Mesothelial cell of epicardium (in vitro differentiated cells): Measurements from ENCODE around the gene FGD3. TPM values are rescaled to one million over a fixed set of nuclear protein-coding genes. Genes with fewer than 3 reads are reported as not detected.
A peak's percentile ranks its signal among the peaks of the same experiment; 100 is the strongest.

Source experiments
- DNase-seq, 2 experiments: peaks; one replicate each; pipeline ENCODE4 v3.0.0; 2021; ENCODE audit warnings: low spot score in 2 of 2; ENCODE audit not compliant: unreplicated experiment in 2 of 2
- H3K27ac Mint-ChIP-seq: 2 replicates; pipeline ENCODE4 v1.8.0; 2021; ENCODE audit warnings: mixed read lengths
- H3K27me3 Mint-ChIP-seq: 2 replicates; pipeline ENCODE4 v1.8.0; 2021; ENCODE audit warnings: low read depth, mixed read lengths
- H3K36me3 Mint-ChIP-seq: 2 replicates; pipeline ENCODE4 v1.8.0; 2021; ENCODE audit warnings: mixed read lengths
- H3K4me1 Mint-ChIP-seq: 2 replicates; pipeline ENCODE4 v1.8.0; 2021; ENCODE audit warnings: mixed read lengths
- H3K4me3 Mint-ChIP-seq: 2 replicates; pipeline ENCODE4 v1.8.0; 2021; ENCODE audit warnings: mild to moderate bottlenecking, moderate library complexity, mixed read lengths
- H3K9me3 Mint-ChIP-seq: 2 replicates; pipeline ENCODE4 v1.8.0; 2021; ENCODE audit warnings: mixed read lengths
- total RNA-seq: library from RNA; stranded (reverse); gene quantifications from 3 replicates; pipeline ENCODE4 v1.2.1, GENCODE V29; 2021
- TF ChIP-seq, protein P1 (sequence below): fragments of 200-600 bp; sonication (generic); IDR thresholded peaks from one replicate; pipeline ENCODE4 v1.5.0; 2021; ENCODE audit warnings: antibody characterized with exemption; ENCODE audit not compliant: unreplicated experiment

The FGD3 gene
- total RNA-seq, 1 donor from 2014 or later, result 36.3 TPM

DNA sequence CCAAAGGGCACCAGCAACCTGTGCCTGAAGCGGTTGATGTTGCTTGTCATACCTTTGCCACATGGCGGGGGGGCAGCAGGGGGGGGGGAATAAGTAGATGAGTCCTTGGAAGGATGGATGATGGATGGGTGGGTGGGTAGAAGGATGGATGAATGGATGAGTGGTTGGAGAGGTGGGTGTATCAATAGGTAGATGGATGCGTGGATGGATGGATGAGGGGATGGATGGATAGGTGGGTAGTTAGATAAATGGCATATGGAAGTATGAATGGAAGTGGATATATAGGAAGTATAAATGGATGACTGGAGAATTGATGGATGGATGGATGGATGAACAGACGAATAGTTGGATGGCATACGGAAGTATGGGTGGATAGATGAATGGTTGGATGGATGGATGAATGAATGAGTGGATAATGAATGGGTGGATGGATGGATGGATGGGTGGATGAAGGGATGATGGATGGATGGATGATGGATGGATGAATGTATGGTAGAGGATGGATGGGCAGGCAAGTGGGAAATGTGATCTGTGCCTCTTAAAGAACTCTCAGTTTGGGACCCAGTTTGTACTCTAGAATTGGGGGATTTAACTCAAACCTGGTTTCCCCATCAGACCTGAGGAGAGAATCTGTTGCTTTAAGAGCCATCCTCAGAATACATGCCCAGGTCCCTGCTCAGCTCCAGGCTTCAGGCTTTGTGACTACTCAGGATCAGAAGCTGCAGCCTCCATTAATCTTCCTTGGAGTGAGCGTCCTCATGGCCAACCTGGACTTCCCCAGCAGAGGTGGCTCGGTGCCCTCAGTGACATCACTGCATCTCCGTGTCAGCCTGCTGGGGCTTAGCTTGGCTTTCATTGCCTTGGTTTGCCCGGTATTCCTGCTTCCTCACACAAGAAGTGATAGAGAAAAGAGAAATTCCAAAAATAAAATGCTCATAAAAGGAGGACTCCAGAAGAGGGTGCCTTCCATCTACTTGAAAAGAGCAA is 83.6 kb downstream of the FGD3 start:
- Mint-ChIP-seq H3K9me3 (no peaks in the 10 kb centered on the region), H3K27me3 (no peaks in the 10 kb centered on the region), H3K4me3 (no peak overlapping the region), H3K4me1 (peaks cover 8% of the 10 kb centered on the region), H3K36me3 (peaks cover 6% of the 10 kb centered on the region), H3K27ac (no peak overlapping the region)
- TF ChIP-seq, protein P1, sequence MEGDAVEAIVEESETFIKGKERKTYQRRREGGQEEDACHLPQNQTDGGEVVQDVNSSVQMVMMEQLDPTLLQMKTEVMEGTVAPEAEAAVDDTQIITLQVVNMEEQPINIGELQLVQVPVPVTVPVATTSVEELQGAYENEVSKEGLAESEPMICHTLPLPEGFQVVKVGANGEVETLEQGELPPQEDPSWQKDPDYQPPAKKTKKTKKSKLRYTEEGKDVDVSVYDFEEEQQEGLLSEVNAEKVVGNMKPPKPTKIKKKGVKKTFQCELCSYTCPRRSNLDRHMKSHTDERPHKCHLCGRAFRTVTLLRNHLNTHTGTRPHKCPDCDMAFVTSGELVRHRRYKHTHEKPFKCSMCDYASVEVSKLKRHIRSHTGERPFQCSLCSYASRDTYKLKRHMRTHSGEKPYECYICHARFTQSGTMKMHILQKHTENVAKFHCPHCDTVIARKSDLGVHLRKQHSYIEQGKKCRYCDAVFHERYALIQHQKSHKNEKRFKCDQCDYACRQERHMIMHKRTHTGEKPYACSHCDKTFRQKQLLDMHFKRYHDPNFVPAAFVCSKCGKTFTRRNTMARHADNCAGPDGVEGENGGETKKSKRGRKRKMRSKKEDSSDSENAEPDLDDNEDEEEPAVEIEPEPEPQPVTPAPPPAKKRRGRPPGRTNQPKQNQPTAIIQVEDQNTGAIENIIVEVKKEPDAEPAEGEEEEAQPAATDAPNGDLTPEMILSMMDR, result no peak
- DNase-seq, result no peak

DNA sequence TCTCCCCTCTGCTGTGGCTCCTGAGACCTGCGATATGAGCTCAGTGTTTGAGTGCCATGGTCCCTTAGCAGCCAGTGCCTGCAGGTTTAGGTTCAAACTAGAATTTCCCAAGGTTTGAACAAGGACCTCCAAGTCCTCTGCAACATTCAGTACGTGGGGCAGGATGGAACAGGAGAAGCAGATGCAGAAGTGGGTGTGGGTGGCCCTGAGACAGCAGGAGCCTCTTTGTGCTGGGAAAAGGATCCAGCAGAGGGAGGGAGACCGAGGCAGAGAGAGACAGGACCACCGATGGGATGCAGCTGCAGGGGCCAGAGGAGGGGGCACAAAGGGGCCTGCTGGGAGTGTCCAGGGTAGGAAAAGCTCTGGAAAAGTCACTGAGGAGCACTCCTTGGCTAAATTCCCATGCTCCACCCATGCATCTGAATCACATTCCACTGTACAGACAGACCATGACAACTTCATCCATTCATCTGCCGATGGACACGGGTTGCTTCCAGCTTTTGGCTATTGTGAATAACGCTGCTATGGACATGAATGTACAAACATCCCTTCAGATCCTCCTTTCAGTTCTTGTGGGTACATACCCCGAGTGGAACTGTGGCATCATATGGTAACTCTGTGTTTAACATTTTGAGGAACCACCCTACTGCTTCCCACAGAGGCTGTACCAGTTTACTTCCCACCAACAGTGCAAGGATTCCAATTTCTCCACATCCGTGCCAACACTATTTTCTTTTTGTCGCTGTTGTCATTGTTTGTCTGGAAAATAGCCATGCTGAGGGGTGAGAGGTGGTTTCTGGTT is 84.5 kb downstream of the FGD3 start:
- no peak for DNase-seq
- H3K27me3 Mint-ChIP-seq, result no peaks in the 10 kb centered on the region
- H3K9me3 Mint-ChIP-seq, result no peaks in the 10 kb centered on the region
- peaks cover 6% of the 10 kb centered on the region for H3K36me3 Mint-ChIP-seq
- H3K4me1 Mint-ChIP-seq, result peaks cover 8% of the 10 kb centered on the region
- no peak overlapping the region for H3K4me3 Mint-ChIP-seq
- TF ChIP-seq, protein P1, result no peak
- H3K27ac Mint-ChIP-seq, result no peak overlapping the region

DNA sequence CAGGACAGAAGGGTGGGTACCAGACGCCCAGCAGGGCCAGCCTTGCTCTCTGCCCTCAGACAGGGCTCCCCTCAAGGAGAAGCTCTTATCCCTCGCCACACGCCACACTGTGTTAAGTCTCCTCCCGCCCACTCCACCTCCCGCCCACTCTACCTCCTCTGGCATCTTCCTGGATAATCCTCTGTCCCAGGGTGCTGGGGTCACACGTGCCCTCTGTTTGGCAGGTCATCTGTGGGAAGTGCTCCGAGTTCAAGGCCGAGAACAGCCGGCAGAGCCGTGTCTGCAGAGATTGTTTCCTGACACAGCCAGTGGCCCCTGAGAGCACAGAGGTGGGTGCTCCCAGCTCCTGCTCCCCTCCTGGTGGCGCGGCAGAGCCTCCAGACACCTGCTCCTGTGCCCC is 85.2 kb downstream of the FGD3 start:
- Mint-ChIP-seq H3K9me3 (no peaks in the 10 kb centered on the region), H3K36me3 (peaks cover 6% of the 10 kb centered on the region), H3K27me3 (no peaks in the 10 kb centered on the region), H3K27ac (no peak overlapping the region), H3K4me1 (peaks cover 8% of the 10 kb centered on the region), H3K4me3 (no peak overlapping the region)
- DNase-seq, result no peak
- TF ChIP-seq, protein P1, result no peak

DNA sequence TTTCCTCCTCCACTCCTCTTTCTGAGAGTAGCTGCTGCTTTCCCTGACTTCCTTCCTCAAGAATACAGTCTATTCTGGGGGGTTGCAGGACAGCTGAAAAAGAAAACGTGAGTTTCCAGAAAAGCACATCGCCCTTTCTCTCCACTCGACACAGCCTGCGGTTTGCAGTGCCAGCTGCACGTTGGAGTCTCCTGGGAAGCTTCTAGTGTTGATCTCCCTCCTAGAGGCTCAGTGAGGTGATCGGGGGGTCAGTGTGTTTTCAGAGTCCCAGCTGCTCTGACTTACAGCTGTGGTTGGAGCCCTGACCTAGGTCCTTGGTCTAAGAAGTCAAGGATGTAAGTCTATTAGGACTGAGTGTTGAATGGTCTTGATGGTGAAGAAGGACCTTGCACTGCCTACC is 86.2 kb downstream of the FGD3 start:
- H3K4me3 Mint-ChIP-seq, result no peak overlapping the region
- H3K27ac Mint-ChIP-seq, result peak overlapping the region; percentile 77
- no peaks in the 10 kb centered on the region for H3K27me3 Mint-ChIP-seq
- peaks cover 9% of the 10 kb centered on the region for H3K4me1 Mint-ChIP-seq
- DNase-seq, result no peak
- peaks cover 6% of the 10 kb centered on the region for H3K36me3 Mint-ChIP-seq
- TF ChIP-seq, protein P1, result no peak
- H3K9me3 Mint-ChIP-seq, result no peaks in the 10 kb centered on the region

DNA sequence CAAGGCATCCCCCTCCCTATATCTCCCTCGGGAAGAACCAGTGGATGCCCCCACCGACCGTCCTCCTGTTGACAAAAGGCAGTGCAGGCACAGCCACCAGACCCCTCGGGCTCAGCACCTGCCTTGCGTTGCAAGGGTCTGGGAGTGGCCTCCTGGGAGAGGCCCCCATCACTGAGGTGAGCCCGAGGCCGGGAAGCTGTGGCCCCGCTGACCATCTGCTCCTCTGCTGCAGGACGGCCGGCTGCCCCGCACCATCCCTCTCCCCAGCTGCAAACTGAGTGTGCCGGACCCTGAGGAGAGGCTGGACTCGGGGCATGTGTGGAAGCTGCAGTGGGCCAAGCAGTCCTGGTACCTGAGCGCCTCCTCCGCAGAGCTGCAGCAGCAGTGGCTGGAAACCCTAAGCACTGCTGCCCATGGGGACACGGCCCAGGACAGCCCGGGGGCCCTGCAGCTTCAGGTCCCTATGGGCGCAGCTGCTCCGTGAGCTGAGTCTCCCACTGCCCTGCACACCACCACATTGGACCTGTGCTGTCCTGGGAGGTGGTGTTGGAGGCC is 87.9 kb downstream of the FGD3 start:
- Mint-ChIP-seq H3K4me1 (peaks cover 9% of the 10 kb centered on the region), H3K4me3 (no peak overlapping the region), H3K36me3 (peaks cover 4% of the 10 kb centered on the region), H3K27ac (no peak overlapping the region), H3K9me3 (no peaks in the 10 kb centered on the region), H3K27me3 (no peaks in the 10 kb centered on the region)
- no peak for DNase-seq
- TF ChIP-seq, protein P1, result no peak
